WTC11 (cell line): ENCODE measurements around the gene ZNF341. TPM values are rescaled to one million over a fixed set of nuclear protein-coding genes. Genes with fewer than 3 reads are reported as not detected.

Source experiments
- ATAC-seq: fragments of 200-7000 bp; cut with Tn5 transposase; 2 replicates; pipeline ENCODE4 v1.10.0; 2021; ENCODE audit warnings: mild to moderate bottlenecking, moderate library complexity
- CTCF ChIA-PET: fragments of 300-600 bp; sonication (Branson Sonifier 250); formaldehyde crosslinking; loops from one replicate; lab custom pipeline; 2021; ENCODE audit warnings: antibody characterized with exemption; lab: Charles Lee
- POLR2A ChIA-PET: fragments of 350-600 bp; sonication (Branson Sonifier 250); formaldehyde crosslinking; loops from one replicate; lab custom pipeline; 2021; ENCODE audit warnings: antibody characterized with exemption; lab: Charles Lee
- DNase-seq: peaks from one replicate; pipeline ENCODE4 v3.0.0; 2021; ENCODE audit warnings: low spot score
- H3K27ac Mint-ChIP-seq: 2 replicates; pipeline ENCODE4 v1.8.0; 2021; ENCODE audit warnings: mixed read lengths
- H3K27me3 Mint-ChIP-seq: 2 replicates; pipeline ENCODE4 v1.8.0; 2021; ENCODE audit warnings: low read depth, mild to moderate bottlenecking, moderate library complexity, mixed read lengths
- H3K36me3 Mint-ChIP-seq: 2 replicates; pipeline ENCODE4 v1.8.0; 2021; ENCODE audit warnings: mixed read lengths
- H3K4me1 Mint-ChIP-seq: 2 replicates; pipeline ENCODE4 v1.8.0; 2022; ENCODE audit warnings: mixed read lengths
- H3K4me3 Mint-ChIP-seq: 2 replicates; pipeline ENCODE4 v1.8.0; 2021; ENCODE audit warnings: mild to moderate bottlenecking, moderate library complexity, mixed read lengths
- H3K9me3 Mint-ChIP-seq: 2 replicates; pipeline ENCODE4 v1.8.0; 2021; ENCODE audit warnings: mixed read lengths
- ATF1 ChIP-seq: sonication (generic); formaldehyde crosslinking; IDR thresholded peaks from 2 replicates; pipeline ENCODE4 v1.8.1; 2023; ENCODE audit warnings: mild to moderate bottlenecking, moderate library complexity, missing genetic modification reagents
- ELF4 ChIP-seq: sonication (generic); formaldehyde crosslinking; IDR thresholded peaks from 2 replicates; pipeline ENCODE4 v1.8.1; 2022; ENCODE audit warnings: low read depth, mild to moderate bottlenecking, moderate library complexity, missing genetic modification reagents
- ESRRA ChIP-seq: sonication (generic); formaldehyde crosslinking; IDR thresholded peaks from 2 replicates; pipeline ENCODE4 v1.8.1; 2022; ENCODE audit warnings: mild to moderate bottlenecking, missing genetic modification reagents, borderline replicate concordance
- ETV6 ChIP-seq: sonication (generic); formaldehyde crosslinking; IDR thresholded peaks from 2 replicates; pipeline ENCODE4 v1.8.1; 2022; ENCODE audit warnings: mild to moderate bottlenecking, missing genetic modification reagents
- JUN ChIP-seq: sonication (generic); formaldehyde crosslinking; IDR thresholded peaks from 2 replicates; pipeline ENCODE4 v1.8.0; 2023; ENCODE audit warnings: mild to moderate bottlenecking, missing genetic modification reagents
- SMAD3 ChIP-seq: sonication (generic); formaldehyde crosslinking; IDR thresholded peaks from 2 replicates; pipeline ENCODE4 v1.8.0; 2022; ENCODE audit warnings: missing genetic modification reagents, mild to moderate bottlenecking, borderline replicate concordance
- SOX15 ChIP-seq: fragments of 250-450 bp; sonication (Bioruptor Pico); IDR thresholded peaks from 2 replicates; pipeline ENCODE4 v1.9.0; 2021; ENCODE audit warnings: mild to moderate bottlenecking
- TEAD1 ChIP-seq: sonication (generic); formaldehyde crosslinking; IDR thresholded peaks from 2 replicates; pipeline ENCODE4 v1.8.0; 2022; ENCODE audit warnings: mild to moderate bottlenecking, missing genetic modification reagents
- TEAD4 ChIP-seq: sonication (generic); formaldehyde crosslinking; IDR thresholded peaks from 2 replicates; pipeline ENCODE4 v1.8.0; 2022; ENCODE audit warnings: mild to moderate bottlenecking, missing genetic modification reagents
- ZBTB21 ChIP-seq: sonication (generic); formaldehyde crosslinking; IDR thresholded peaks from 2 replicates; pipeline ENCODE4 v1.8.1; 2023; ENCODE audit warnings: mild to moderate bottlenecking, missing genetic modification reagents, borderline replicate concordance
- ZNF121 ChIP-seq: sonication (generic); formaldehyde crosslinking; IDR thresholded peaks from 2 replicates; pipeline ENCODE4 v1.8.0; 2023; ENCODE audit warnings: missing genetic modification reagents
- ZNF263 ChIP-seq: sonication (generic); formaldehyde crosslinking; IDR thresholded peaks from 2 replicates; pipeline ENCODE4 v1.8.1; 2022; ENCODE audit warnings: low read depth, mild to moderate bottlenecking, moderate library complexity, missing genetic modification reagents
- ZNF317 ChIP-seq: sonication (generic); formaldehyde crosslinking; IDR thresholded peaks from 2 replicates; pipeline ENCODE4 v1.8.1; 2023; ENCODE audit warnings: low read depth, mild to moderate bottlenecking, moderate library complexity, missing genetic modification reagents, borderline replicate concordance
- total RNA-seq: library from RNA; stranded (reverse); gene quantifications from 3 replicates; pipeline ENCODE4 v1.2.3, GENCODE V29; 2021
- TF ChIP-seq, protein P1 (sequence below): sonication (generic); formaldehyde crosslinking; IDR thresholded peaks from 2 replicates; pipeline ENCODE4 v1.8.1; 2022; ENCODE audit warnings: mild to moderate bottlenecking, moderate library complexity, missing genetic modification reagents
- TF ChIP-seq, protein P2 (sequence below): sonication (generic); formaldehyde crosslinking; IDR thresholded peaks from 2 replicates; pipeline ENCODE4 v1.8.1; 2023; ENCODE audit warnings: mild to moderate bottlenecking, missing genetic modification reagents, borderline replicate concordance
- TF ChIP-seq, protein P3 (sequence below): fragments of 200-600 bp; IDR thresholded peaks from 2 replicates; pipeline ENCODE4 v1.8.0; 2022; ENCODE audit warnings: antibody characterized with exemption
- TF ChIP-seq, protein P4 (sequence below): sonication (generic); formaldehyde crosslinking; IDR thresholded peaks from 2 replicates; pipeline ENCODE4 v1.8.0; 2023; ENCODE audit warnings: missing genetic modification reagents, mild to moderate bottlenecking, borderline replicate concordance
- TF ChIP-seq, protein P5 (sequence below): sonication (generic); formaldehyde crosslinking; IDR thresholded peaks from 2 replicates; pipeline ENCODE4 v1.8.0; 2023; ENCODE audit warnings: mild to moderate bottlenecking, missing genetic modification reagents
- TF ChIP-seq, protein P6 (sequence below): sonication (generic); formaldehyde crosslinking; IDR thresholded peaks from 2 replicates; pipeline ENCODE4 v1.8.1; 2023; ENCODE audit warnings: mild to moderate bottlenecking, missing genetic modification reagents, moderate library complexity

Gene ZNF341
- total RNA-seq, 1 experiment from 2014 or later = 9.6 TPM

DNA sequence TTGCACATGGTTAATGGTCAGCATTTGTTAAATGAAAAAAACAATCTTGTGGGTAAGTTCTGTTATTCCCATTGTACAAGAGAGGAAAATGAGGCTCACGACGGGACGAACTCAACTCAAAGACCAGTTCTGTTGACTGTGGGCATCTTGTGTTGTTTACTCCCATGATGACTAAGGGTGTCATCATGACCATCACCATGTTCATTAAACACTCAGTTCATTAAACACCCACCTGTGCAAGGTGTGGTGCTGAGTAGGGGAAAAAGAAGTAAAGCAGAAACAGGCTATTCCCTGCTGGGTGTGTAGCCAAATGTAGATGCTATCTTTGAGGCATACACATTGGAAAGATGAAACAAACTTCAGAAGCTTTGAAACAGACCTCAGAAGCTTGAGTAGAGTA lies 83.9 kb downstream of the ZNF341 start (continued):
- TF ChIP-seq ZNF317 = no peak
- TF ChIP-seq ZBTB21 (CRISPR knock-in tag) = no peak
- TF ChIP-seq, protein P1, sequence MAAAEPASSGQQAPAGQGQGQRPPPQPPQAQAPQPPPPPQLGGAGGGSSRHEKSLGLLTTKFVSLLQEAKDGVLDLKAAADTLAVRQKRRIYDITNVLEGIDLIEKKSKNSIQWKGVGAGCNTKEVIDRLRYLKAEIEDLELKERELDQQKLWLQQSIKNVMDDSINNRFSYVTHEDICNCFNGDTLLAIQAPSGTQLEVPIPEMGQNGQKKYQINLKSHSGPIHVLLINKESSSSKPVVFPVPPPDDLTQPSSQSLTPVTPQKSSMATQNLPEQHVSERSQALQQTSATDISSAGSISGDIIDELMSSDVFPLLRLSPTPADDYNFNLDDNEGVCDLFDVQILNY (CRISPR knock-in tag) = no peak
- TF ChIP-seq ELF4 (CRISPR knock-in tag) = no peak
- no peak for TF ChIP-seq JUN
- no peak for TF ChIP-seq ETV6
- TF ChIP-seq TEAD4 (CRISPR knock-in tag) = no peak
- no peak for TF ChIP-seq SOX15 (CRISPR knock-in tag)
- TF ChIP-seq, protein P2, sequence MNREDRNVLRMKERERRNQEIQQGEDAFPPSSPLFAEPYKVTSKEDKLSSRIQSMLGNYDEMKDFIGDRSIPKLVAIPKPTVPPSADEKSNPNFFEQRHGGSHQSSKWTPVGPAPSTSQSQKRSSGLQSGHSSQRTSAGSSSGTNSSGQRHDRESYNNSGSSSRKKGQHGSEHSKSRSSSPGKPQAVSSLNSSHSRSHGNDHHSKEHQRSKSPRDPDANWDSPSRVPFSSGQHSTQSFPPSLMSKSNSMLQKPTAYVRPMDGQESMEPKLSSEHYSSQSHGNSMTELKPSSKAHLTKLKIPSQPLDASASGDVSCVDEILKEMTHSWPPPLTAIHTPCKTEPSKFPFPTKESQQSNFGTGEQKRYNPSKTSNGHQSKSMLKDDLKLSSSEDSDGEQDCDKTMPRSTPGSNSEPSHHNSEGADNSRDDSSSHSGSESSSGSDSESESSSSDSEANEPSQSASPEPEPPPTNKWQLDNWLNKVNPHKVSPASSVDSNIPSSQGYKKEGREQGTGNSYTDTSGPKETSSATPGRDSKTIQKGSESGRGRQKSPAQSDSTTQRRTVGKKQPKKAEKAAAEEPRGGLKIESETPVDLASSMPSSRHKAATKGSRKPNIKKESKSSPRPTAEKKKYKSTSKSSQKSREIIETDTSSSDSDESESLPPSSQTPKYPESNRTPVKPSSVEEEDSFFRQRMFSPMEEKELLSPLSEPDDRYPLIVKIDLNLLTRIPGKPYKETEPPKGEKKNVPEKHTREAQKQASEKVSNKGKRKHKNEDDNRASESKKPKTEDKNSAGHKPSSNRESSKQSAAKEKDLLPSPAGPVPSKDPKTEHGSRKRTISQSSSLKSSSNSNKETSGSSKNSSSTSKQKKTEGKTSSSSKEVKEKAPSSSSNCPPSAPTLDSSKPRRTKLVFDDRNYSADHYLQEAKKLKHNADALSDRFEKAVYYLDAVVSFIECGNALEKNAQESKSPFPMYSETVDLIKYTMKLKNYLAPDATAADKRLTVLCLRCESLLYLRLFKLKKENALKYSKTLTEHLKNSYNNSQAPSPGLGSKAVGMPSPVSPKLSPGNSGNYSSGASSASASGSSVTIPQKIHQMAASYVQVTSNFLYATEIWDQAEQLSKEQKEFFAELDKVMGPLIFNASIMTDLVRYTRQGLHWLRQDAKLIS (CRISPR knock-in tag) = no peak
- TF ChIP-seq, protein P3, sequence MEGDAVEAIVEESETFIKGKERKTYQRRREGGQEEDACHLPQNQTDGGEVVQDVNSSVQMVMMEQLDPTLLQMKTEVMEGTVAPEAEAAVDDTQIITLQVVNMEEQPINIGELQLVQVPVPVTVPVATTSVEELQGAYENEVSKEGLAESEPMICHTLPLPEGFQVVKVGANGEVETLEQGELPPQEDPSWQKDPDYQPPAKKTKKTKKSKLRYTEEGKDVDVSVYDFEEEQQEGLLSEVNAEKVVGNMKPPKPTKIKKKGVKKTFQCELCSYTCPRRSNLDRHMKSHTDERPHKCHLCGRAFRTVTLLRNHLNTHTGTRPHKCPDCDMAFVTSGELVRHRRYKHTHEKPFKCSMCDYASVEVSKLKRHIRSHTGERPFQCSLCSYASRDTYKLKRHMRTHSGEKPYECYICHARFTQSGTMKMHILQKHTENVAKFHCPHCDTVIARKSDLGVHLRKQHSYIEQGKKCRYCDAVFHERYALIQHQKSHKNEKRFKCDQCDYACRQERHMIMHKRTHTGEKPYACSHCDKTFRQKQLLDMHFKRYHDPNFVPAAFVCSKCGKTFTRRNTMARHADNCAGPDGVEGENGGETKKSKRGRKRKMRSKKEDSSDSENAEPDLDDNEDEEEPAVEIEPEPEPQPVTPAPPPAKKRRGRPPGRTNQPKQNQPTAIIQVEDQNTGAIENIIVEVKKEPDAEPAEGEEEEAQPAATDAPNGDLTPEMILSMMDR = no peak
- TF ChIP-seq, protein P4, sequence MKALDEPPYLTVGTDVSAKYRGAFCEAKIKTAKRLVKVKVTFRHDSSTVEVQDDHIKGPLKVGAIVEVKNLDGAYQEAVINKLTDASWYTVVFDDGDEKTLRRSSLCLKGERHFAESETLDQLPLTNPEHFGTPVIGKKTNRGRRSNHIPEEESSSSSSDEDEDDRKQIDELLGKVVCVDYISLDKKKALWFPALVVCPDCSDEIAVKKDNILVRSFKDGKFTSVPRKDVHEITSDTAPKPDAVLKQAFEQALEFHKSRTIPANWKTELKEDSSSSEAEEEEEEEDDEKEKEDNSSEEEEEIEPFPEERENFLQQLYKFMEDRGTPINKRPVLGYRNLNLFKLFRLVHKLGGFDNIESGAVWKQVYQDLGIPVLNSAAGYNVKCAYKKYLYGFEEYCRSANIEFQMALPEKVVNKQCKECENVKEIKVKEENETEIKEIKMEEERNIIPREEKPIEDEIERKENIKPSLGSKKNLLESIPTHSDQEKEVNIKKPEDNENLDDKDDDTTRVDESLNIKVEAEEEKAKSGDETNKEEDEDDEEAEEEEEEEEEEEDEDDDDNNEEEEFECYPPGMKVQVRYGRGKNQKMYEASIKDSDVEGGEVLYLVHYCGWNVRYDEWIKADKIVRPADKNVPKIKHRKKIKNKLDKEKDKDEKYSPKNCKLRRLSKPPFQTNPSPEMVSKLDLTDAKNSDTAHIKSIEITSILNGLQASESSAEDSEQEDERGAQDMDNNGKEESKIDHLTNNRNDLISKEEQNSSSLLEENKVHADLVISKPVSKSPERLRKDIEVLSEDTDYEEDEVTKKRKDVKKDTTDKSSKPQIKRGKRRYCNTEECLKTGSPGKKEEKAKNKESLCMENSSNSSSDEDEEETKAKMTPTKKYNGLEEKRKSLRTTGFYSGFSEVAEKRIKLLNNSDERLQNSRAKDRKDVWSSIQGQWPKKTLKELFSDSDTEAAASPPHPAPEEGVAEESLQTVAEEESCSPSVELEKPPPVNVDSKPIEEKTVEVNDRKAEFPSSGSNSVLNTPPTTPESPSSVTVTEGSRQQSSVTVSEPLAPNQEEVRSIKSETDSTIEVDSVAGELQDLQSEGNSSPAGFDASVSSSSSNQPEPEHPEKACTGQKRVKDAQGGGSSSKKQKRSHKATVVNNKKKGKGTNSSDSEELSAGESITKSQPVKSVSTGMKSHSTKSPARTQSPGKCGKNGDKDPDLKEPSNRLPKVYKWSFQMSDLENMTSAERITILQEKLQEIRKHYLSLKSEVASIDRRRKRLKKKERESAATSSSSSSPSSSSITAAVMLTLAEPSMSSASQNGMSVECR (CRISPR knock-in tag) = no peak
- TF ChIP-seq SMAD3 (CRISPR knock-in tag) = no peak
- TF ChIP-seq ZNF263 (CRISPR knock-in tag) = no peak

DNA sequence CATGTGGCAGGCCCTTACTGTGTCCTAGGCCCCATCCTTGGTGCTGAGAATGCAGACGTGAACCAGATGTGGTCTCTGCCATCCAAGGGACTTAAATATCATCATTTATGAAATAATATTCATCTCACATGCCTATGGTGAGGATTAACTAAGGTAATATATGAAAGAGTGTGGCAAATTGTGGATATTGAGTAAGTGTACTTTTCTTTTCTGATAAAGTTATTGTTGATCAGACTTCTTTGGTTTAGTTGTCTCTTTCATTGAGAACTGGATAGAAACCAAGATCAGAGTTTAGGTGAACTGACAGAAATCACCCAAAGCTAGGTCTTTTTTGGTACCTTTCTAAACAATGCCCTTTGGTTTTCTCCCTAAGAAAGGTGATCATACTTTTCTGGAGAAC lies 84.4 kb downstream of the ZNF341 start:
- H3K27ac Mint-ChIP-seq = no peak overlapping the region
- peaks cover 19% of the 10 kb centered on the region for H3K4me1 Mint-ChIP-seq
- H3K27me3 Mint-ChIP-seq = no peaks in the 10 kb centered on the region
- no peaks in the 10 kb centered on the region for H3K36me3 Mint-ChIP-seq
- ATAC-seq = no peak
- POLR2A ChIA-PET = no interaction called here
- DNase-seq = no peak
- no peak for TF ChIP-seq ZNF121
- H3K9me3 Mint-ChIP-seq = no peaks in the 10 kb centered on the region
- CTCF ChIA-PET = no interaction called here
- no peak overlapping the region for H3K4me3 Mint-ChIP-seq

DNA sequence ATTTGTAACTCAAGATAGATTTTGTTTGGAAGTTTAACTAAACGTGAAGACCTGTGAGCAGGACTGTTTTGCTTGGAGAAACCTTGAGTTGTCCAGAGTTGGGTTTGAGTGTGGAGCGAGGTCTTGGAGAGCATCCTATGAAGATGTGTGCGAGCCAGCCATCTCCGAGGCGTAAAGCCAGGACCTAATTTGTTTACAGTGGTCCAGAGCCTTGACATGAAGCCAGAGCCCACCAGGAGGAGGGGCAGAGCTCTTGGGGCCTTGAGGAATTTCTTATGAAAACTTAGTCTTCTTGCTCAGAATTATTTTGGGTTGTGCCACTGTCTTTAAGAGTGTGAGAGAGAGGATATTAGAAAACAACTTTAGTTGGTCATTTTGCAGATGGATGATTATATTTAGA lies 85.6 kb downstream of the ZNF341 start:
- H3K4me1 Mint-ChIP-seq = peaks cover 16% of the 10 kb centered on the region
- H3K27ac Mint-ChIP-seq = no peak overlapping the region
- H3K27me3 Mint-ChIP-seq = no peaks in the 10 kb centered on the region
- DNase-seq (no peak), ATAC-seq (no peak)
- no peaks in the 10 kb centered on the region for H3K9me3 Mint-ChIP-seq
- TF ChIP-seq ATF1 (CRISPR knock-in tag) (no peak), TEAD1 (no peak), ZNF263 (CRISPR knock-in tag) (no peak), ESRRA (CRISPR knock-in tag) (no peak)
- TF ChIP-seq, protein P5, sequence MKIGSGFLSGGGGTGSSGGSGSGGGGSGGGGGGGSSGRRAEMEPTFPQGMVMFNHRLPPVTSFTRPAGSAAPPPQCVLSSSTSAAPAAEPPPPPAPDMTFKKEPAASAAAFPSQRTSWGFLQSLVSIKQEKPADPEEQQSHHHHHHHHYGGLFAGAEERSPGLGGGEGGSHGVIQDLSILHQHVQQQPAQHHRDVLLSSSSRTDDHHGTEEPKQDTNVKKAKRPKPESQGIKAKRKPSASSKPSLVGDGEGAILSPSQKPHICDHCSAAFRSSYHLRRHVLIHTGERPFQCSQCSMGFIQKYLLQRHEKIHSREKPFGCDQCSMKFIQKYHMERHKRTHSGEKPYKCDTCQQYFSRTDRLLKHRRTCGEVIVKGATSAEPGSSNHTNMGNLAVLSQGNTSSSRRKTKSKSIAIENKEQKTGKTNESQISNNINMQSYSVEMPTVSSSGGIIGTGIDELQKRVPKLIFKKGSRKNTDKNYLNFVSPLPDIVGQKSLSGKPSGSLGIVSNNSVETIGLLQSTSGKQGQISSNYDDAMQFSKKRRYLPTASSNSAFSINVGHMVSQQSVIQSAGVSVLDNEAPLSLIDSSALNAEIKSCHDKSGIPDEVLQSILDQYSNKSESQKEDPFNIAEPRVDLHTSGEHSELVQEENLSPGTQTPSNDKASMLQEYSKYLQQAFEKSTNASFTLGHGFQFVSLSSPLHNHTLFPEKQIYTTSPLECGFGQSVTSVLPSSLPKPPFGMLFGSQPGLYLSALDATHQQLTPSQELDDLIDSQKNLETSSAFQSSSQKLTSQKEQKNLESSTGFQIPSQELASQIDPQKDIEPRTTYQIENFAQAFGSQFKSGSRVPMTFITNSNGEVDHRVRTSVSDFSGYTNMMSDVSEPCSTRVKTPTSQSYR (CRISPR knock-in tag) = no peak
- TF ChIP-seq, protein P6, sequence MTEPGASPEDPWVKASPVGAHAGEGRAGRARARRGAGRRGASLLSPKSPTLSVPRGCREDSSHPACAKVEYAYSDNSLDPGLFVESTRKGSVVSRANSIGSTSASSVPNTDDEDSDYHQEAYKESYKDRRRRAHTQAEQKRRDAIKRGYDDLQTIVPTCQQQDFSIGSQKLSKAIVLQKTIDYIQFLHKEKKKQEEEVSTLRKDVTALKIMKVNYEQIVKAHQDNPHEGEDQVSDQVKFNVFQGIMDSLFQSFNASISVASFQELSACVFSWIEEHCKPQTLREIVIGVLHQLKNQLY (CRISPR knock-in tag) = no peak
- ChIA-PET CTCF (no interaction called here), POLR2A (no interaction called here)
- no peak overlapping the region for H3K4me3 Mint-ChIP-seq
- H3K36me3 Mint-ChIP-seq = no peaks in the 10 kb centered on the region
